Measurements from ENCODE around the gene SLC4A5. TPM values are rescaled to one million over a fixed set of nuclear protein-coding genes. Genes with fewer than 3 reads are reported as not detected.

Gene SLC4A5
- total RNA-seq, 1 experiment from 2014 or later, result 1.8 TPM

DNA sequence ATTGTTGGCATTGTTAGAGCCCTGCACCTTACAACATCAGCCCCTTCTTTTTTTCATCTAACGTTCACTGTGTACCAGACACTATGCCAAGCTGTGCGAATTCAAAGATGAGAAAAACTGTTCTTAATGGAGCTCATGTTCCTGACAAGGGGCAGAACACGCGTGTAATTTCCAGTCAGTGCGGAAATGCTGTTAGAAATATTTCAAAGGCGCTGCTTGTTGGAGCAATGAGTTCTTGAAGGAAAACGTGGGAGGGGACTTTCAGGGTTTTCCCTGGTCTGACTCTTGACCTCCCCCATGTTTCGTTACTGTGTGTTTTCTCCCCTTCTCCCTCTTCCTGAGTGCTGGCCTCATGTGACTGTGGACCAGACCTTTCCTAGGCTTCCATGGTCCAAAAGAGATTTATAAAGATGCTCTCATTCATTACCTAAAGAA is 143.3 kb downstream of the SLC4A5 start:
- DNase-seq (ENCODE audit: low spot score), result no peak
- Histone ChIP-seq H3K27ac (ENCODE audit: low read depth, low read length, poor library complexity, severe bottlenecking) (peak overlapping the region; percentile 99), H3K27me3 (replicated peaks; ENCODE audit: insufficient read depth, low read depth, low read length, poor library complexity) (no peaks in the 10 kb centered on the region), H3K9me3 (ENCODE audit: low read depth, low read length, poor library complexity, severe bottlenecking) (no peaks in the 10 kb centered on the region), H3K4me3 (ENCODE audit: low read depth, low read length, poor library complexity, severe bottlenecking) (peak overlapping the region; percentile 79), H3K36me3 (ENCODE audit: insufficient read depth, low read length, poor library complexity, severe bottlenecking) (peaks cover 36% of the 10 kb centered on the region), H3K4me1 (ENCODE audit: insufficient read depth, low read length, poor library complexity, severe bottlenecking) (peaks cover 17% of the 10 kb centered on the region)
- POLR2A ChIA-PET (ENCODE audit: low non-redundant PET), result interaction anchor here (0.6 to 1.6 kb wide), 4 partner anchors 21 to 371 kb away, joined by 4 to 13 read pairs (median 4); partner anchors contain the start of genes MOB1A and STAMBP
- intact Hi-C loops (cut with micrococcal nuclease; ENCODE audit: unreplicated experiment), result loop anchor here (2.0 kb wide), 1 partner anchor 21 kb away; the partner anchor contains the start of gene MOB1A
- TF ChIP-seq EZH2 (IDR thresholded peaks at IDR 0.05; ENCODE audit: borderline replicate concordance, low read depth, low read length, poor library complexity, severe bottlenecking), result no peak
- TF ChIP-seq, protein P1, sequence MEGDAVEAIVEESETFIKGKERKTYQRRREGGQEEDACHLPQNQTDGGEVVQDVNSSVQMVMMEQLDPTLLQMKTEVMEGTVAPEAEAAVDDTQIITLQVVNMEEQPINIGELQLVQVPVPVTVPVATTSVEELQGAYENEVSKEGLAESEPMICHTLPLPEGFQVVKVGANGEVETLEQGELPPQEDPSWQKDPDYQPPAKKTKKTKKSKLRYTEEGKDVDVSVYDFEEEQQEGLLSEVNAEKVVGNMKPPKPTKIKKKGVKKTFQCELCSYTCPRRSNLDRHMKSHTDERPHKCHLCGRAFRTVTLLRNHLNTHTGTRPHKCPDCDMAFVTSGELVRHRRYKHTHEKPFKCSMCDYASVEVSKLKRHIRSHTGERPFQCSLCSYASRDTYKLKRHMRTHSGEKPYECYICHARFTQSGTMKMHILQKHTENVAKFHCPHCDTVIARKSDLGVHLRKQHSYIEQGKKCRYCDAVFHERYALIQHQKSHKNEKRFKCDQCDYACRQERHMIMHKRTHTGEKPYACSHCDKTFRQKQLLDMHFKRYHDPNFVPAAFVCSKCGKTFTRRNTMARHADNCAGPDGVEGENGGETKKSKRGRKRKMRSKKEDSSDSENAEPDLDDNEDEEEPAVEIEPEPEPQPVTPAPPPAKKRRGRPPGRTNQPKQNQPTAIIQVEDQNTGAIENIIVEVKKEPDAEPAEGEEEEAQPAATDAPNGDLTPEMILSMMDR (conservative IDR thresholded peaks at IDR 0.05; ENCODE audit: low read depth, low read length), result no peak
- CTCF ChIA-PET, result interaction anchor here (0.6 to 1.0 kb wide), 2 partner anchors 16 to 22 kb away, joined by 3 read pairs; partner anchors contain the start of gene MOB1A
- TSS peak; percentile 35 for BruUV-seq (replicated peaks)

- POLR2A ChIA-PET (ENCODE audit: low non-redundant PET), result interaction anchor here (0.6 to 1.6 kb wide), 3 partner anchors 21 to 371 kb away, joined by 4 to 5 read pairs (median 4); partner anchors contain the start of genes MOB1A and STAMBP
- intact Hi-C loops (cut with micrococcal nuclease; ENCODE audit: unreplicated experiment), result loop anchor here (2.0 kb wide), 1 partner anchor 20 kb away; the partner anchor contains the start of gene MOB1A
- Histone ChIP-seq H3K27ac (ENCODE audit: low read depth, low read length, poor library complexity, severe bottlenecking) (peak overlapping the region; percentile 99), H3K27me3 (replicated peaks; ENCODE audit: insufficient read depth, low read depth, low read length, poor library complexity) (no peaks in the 10 kb centered on the region), H3K4me1 (ENCODE audit: insufficient read depth, low read length, poor library complexity, severe bottlenecking) (peaks cover 17% of the 10 kb centered on the region), H3K36me3 (ENCODE audit: insufficient read depth, low read length, poor library complexity, severe bottlenecking) (peaks cover 31% of the 10 kb centered on the region), H3K4me3 (ENCODE audit: low read depth, low read length, poor library complexity, severe bottlenecking) (peak overlapping the region; percentile 79), H3K9me3 (ENCODE audit: low read depth, low read length, poor library complexity, severe bottlenecking) (no peaks in the 10 kb centered on the region)
- no TSS peak for BruUV-seq (replicated peaks)
- no peak for DNase-seq (ENCODE audit: low spot score)
- CTCF ChIA-PET, result interaction anchor here (0.6 to 1.8 kb wide), 2 partner anchors 17 to 21 kb away, joined by 3 to 5 read pairs; partner anchors contain the start of gene MOB1A
- no peak for TF ChIP-seq EZH2 (IDR thresholded peaks at IDR 0.05; ENCODE audit: borderline replicate concordance, low read depth, low read length, poor library complexity, severe bottlenecking)
- TF ChIP-seq, protein P1 (conservative IDR thresholded peaks at IDR 0.05; ENCODE audit: low read depth, low read length), result no peak; the same call in 1 of the 2 replicates
Measured at GRCh38 chr2:74199275-74199701, 143.9 kb downstream of the SLC4A5 start.

DNA sequence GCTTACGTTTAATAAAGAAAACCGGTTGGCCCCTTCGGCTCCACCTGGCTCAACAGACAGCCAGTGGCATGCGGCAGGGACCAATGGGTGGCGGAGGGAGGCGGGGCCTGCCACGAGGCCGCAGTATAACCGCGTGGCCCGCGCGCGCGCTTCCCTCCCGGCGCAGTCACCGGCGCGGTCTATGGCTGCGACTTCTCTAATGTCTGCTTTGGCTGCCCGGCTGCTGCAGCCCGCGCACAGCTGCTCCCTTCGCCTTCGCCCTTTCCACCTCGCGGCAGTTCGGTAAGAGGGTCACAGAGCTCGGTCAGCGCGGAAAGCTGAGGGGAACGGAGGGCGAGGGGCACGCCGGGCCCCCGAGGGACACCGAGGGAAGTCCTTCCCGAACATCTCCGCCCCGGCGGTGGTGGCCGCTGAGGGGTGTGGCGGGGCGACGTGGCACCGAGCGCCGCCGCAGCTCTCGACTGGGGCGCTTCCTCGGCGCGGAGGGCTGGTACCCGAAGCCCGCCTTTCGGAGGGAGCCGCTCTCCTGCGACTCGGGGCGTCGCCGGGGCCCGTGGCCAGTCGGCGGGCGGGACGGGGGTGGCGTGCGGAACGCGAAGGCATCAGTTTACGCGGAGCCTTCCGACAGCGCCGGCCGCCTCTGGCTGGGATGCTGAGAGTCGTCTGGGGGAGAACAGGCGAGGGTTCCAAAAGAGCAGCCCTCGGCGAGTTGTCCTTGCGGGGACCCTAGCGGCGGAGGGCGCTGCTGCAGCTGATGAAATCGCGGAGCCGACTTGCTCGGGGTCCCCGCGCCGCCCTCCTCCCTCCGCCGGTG is 144.5 kb downstream of the SLC4A5 start, which contains the start of gene MTHFD2:
TSS of gene MTHFD2 (plus strand) at position 155 of the 814 bp plus-strand sequence. CDS start at position 182, 27 bp downstream.
- intact Hi-C loops (cut with micrococcal nuclease; ENCODE audit: unreplicated experiment), result loop anchor here (2.0 kb wide), 1 partner anchor 20 kb away; the partner anchor contains the start of gene MOB1A
- TF ChIP-seq, protein P1 (conservative IDR thresholded peaks at IDR 0.05; ENCODE audit: low read depth, low read length), result peak; percentile 79
- TF ChIP-seq EZH2 (IDR thresholded peaks at IDR 0.05; ENCODE audit: borderline replicate concordance, low read depth, low read length, poor library complexity, severe bottlenecking), result no peak
- H3K27me3 ChIP-seq (replicated peaks; ENCODE audit: insufficient read depth, low read depth, low read length, poor library complexity), result no peaks in the 10 kb centered on the region
- peaks cover 27% of the 10 kb centered on the region for H3K36me3 ChIP-seq (ENCODE audit: insufficient read depth, low read length, poor library complexity, severe bottlenecking)
- CTCF ChIA-PET, result interaction anchor here (1.8 kb wide), 1 partner anchor 20 kb away, joined by 5 read pairs; the partner anchor contains the start of gene MOB1A
- H3K4me1 ChIP-seq (ENCODE audit: insufficient read depth, low read length, poor library complexity, severe bottlenecking), result peaks cover 17% of the 10 kb centered on the region
- POLR2A ChIA-PET (ENCODE audit: low non-redundant PET), result interaction anchor here (0.7 to 1.6 kb wide), 3 partner anchors 20 to 370 kb away, joined by 4 to 5 read pairs (median 5); partner anchors contain the start of genes MOB1A and STAMBP
- peak within 1 kb of the TSS; percentile 79 for H3K4me3 ChIP-seq (ENCODE audit: low read depth, low read length, poor library complexity, severe bottlenecking)
- peak within 1 kb of the TSS; percentile 99 for H3K27ac ChIP-seq (ENCODE audit: low read depth, low read length, poor library complexity, severe bottlenecking)
- peak; percentile 98 for DNase-seq (ENCODE audit: low spot score)
- no TSS peak for BruUV-seq (replicated peaks)
- H3K9me3 ChIP-seq (ENCODE audit: low read depth, low read length, poor library complexity, severe bottlenecking), result no peaks in the 10 kb centered on the region

Measured in A673 (cell line).